Natural killer cell (primary cell): ENCODE results near the gene IGFLR1. TPM values are rescaled to one million over a fixed set of nuclear protein-coding genes. Genes with fewer than 3 reads are reported as not detected.
A peak's percentile ranks its signal among the peaks of the same experiment; 100 is the strongest.

Source experiments
- ATAC-seq, 3 donors: fragments of 150-1000 bp in 2 of 3; fragments of 200-7000 bp in 1 of 3; cut with Tn5 transposase; 1 replicate in 1 of 3; 2 replicates in 2 of 3; pipeline ENCODE4 v1.10.0; 2021; ENCODE audit warnings: mild to moderate bottlenecking in 2 of 3, moderate library complexity in 2 of 3
- DNase-seq, 2 donors: peaks; one replicate each; pipeline versions ENCODE4 v3.0.0 to v3.0.0-alpha.2; 2013 to 2021; ENCODE audit warnings: mixed read lengths in 1 of 2
- H3K27ac ChIP-seq: one replicate; pipeline ENCODE4 v1.5.1; 2013; ENCODE audit warnings: mild to moderate bottlenecking, low read length
- H3K27me3 ChIP-seq: one replicate; pipeline ENCODE4 v1.6.1; 2013; ENCODE audit warnings: low read length; ENCODE audit not compliant: control insufficient read depth, insufficient read depth
- H3K36me3 ChIP-seq: one replicate; pipeline ENCODE4 v1.6.1; 2013; ENCODE audit warnings: low read length; ENCODE audit not compliant: control insufficient read depth, insufficient read depth
- H3K4me1 ChIP-seq: one replicate; pipeline ENCODE4 v1.6.1; 2013; ENCODE audit warnings: low read length; ENCODE audit not compliant: control insufficient read depth, insufficient read depth
- H3K4me3 ChIP-seq: one replicate; pipeline ENCODE4 v1.5.1; 2013; ENCODE audit warnings: low read length
- H3K9me3 ChIP-seq: one replicate; pipeline ENCODE4 v1.6.1; 2013; ENCODE audit warnings: low read length; ENCODE audit not compliant: control insufficient read depth, insufficient read depth
- H3K27ac Mint-ChIP-seq, 2 donors: one replicate each; pipeline ENCODE4 v1.8.0; 2022; ENCODE audit warnings: mild to moderate bottlenecking in 2 of 2, mixed read lengths in 2 of 2, moderate library complexity in 1 of 2
- H3K27me3 Mint-ChIP-seq, 2 donors: one replicate each; pipeline ENCODE4 v1.8.0; 2022; ENCODE audit warnings: low read depth in 2 of 2, mixed read lengths in 2 of 2
- H3K36me3 Mint-ChIP-seq: one replicate; pipeline ENCODE4 v1.8.0; 2022; ENCODE audit warnings: mixed read lengths
- H3K4me1 Mint-ChIP-seq, 2 donors: one replicate each; pipeline ENCODE4 v1.8.0; 2022; ENCODE audit warnings: mixed read lengths in 2 of 2
- H3K4me3 Mint-ChIP-seq: one replicate; pipeline ENCODE4 v1.8.0; 2022; ENCODE audit warnings: mild to moderate bottlenecking, moderate library complexity, mixed read lengths
- H3K9me3 Mint-ChIP-seq, 2 donors: one replicate each; pipeline ENCODE4 v1.8.0; 2022; ENCODE audit warnings: mixed read lengths in 2 of 2
- CTCF ChIP-seq: fragments of 200-600 bp; IDR thresholded peaks from one replicate; pipeline ENCODE4 v1.8.0; 2022; ENCODE audit warnings: antibody characterized with exemption
- WGBS: methylation state at CpG from one replicate; pipeline ENCODE4 v1.1.7; 2013; ENCODE audit warnings: missing lambda C conversion rate; ENCODE audit not compliant: insufficient coverage; 5-methylcytosine and 5-hydroxymethylcytosine counted together
- intact Hi-C: fragments of 100-400 bp; cut with micrococcal nuclease; formaldehyde crosslinking; loops from one replicate; pipeline ENCODE4 v1.14.2; 2022
- total RNA-seq, 4 donors: library from RNA; stranded (reverse); fragments of 120-200 nt in 1 of 4; gene quantifications; one replicate each; pipeline versions ENCODE4 v1.2.3 to v1.2.4, GENCODE V29; 2013 to 2022

Gene IGFLR1
- total RNA-seq, 3 donors from 2014 or later (not counting 1 experiment from before 2014, with no cell fraction given) = 57.7 to 75.6 (median 69.6) TPM

GRCh38 chr19:35696835-35697234, 45.4 kb downstream of the IGFLR1 start:
- no peaks in the 10 kb centered on the region for H3K36me3 ChIP-seq
- no peaks in the 10 kb centered on the region for H3K9me3 Mint-ChIP-seq
- no peak overlapping the region for H3K27ac Mint-ChIP-seq
- peaks cover 4% of the 10 kb centered on the region for H3K4me1 ChIP-seq
- TF ChIP-seq CTCF = no peak
- WGBS = 65% methylated on average over 4 of the region's 4 CpGs
- no peak for DNase-seq
- H3K4me3 Mint-ChIP-seq = no peak overlapping the region
- peaks cover 0 to under 1% of the 10 kb centered on the region in 2 donors for H3K27me3 Mint-ChIP-seq
- H3K27me3 ChIP-seq = no peaks in the 10 kb centered on the region
- intact Hi-C loops = no loop called here
- H3K4me3 ChIP-seq = no peak overlapping the region
- no peaks in the 10 kb centered on the region for H3K36me3 Mint-ChIP-seq
- H3K4me1 Mint-ChIP-seq = no peaks in the 10 kb centered on the region
- no peaks in the 10 kb centered on the region for H3K9me3 ChIP-seq
- H3K27ac ChIP-seq = no peak overlapping the region
- no peak for ATAC-seq

GRCh38 chr19:35695895-35696422, 46.3 kb downstream of the IGFLR1 start:
- H3K27ac Mint-ChIP-seq = no peak overlapping the region
- WGBS = 79% methylated on average over 2 of the region's 2 CpGs
- no peaks in the 10 kb centered on the region for H3K36me3 Mint-ChIP-seq
- no peak for TF ChIP-seq CTCF
- Histone ChIP-seq H3K4me3 (no peak overlapping the region), H3K9me3 (no peaks in the 10 kb centered on the region), H3K27me3 (no peaks in the 10 kb centered on the region), H3K4me1 (no peaks in the 10 kb centered on the region), H3K36me3 (no peaks in the 10 kb centered on the region), H3K27ac (no peak overlapping the region)
- H3K27me3 Mint-ChIP-seq = no peaks in the 10 kb centered on the region
- intact Hi-C loops = no loop called here
- H3K4me1 Mint-ChIP-seq = no peaks in the 10 kb centered on the region
- no peak for DNase-seq
- no peaks in the 10 kb centered on the region for H3K9me3 Mint-ChIP-seq
- H3K4me3 Mint-ChIP-seq = no peak overlapping the region
- ATAC-seq = no peak

- TF ChIP-seq CTCF = peak; percentile 97
- H3K4me1 Mint-ChIP-seq = no peaks in the 10 kb centered on the region
- ATAC-seq (peak; percentile 100), DNase-seq (peak; percentile 78 to 96)
- H3K27me3 ChIP-seq = no peaks in the 10 kb centered on the region
- 36% methylated on average over 8 of the region's 8 CpGs for WGBS
- H3K4me1 ChIP-seq = no peaks in the 10 kb centered on the region
- no peaks in the 10 kb centered on the region for H3K36me3 ChIP-seq
- no peak overlapping the region for H3K4me3 ChIP-seq
- intact Hi-C loops = loop anchor here (1.0 to 2.0 kb wide), 3 partner anchors 23 to 237 kb away; no protein-coding TSS in a partner anchor
- H3K36me3 Mint-ChIP-seq = no peaks in the 10 kb centered on the region
- no peaks in the 10 kb centered on the region for H3K9me3 ChIP-seq
- no peaks in the 10 kb centered on the region for H3K27me3 Mint-ChIP-seq
- no peak overlapping the region for H3K27ac Mint-ChIP-seq
- H3K4me3 Mint-ChIP-seq = no peak overlapping the region
- H3K27ac ChIP-seq = no peak overlapping the region
- no peaks in the 10 kb centered on the region for H3K9me3 Mint-ChIP-seq
These were observed 48.2 kb downstream of the IGFLR1 start for GRCh38 chr19:35693835-35694599.
